H1 (cell line): ENCODE measurements around the gene CYTIP.

Source experiments
- ATF3 ChIP-seq: IDR thresholded peaks from 2 replicates; pipeline ENCODE4 v1.6.1; 2011; ENCODE audit warnings: low read depth, mild to moderate bottlenecking, low read length; ENCODE audit not compliant: insufficient read depth
- CBX5 ChIP-seq: fragments of 300-800, 300-1000 bp; sonication (generic); IDR thresholded peaks from 2 replicates; pipeline ENCODE4 v1.7.1; 2016; ENCODE audit warnings: antibody characterized with exemption, low read length, low read depth
- CHD2 ChIP-seq: IDR thresholded peaks from 2 replicates; pipeline ENCODE4 v1.6.1; 2012; ENCODE audit warnings: low read length, improper control_type of control experiment
- EZH2 ChIP-seq: fragments of 200-600 bp; sonication (generic); IDR thresholded peaks from 2 replicates; pipeline ENCODE4 v1.7.1; 2012; ENCODE audit warnings: low read depth, mild to moderate bottlenecking, moderate library complexity, low read length, inconsistent platforms; ENCODE audit not compliant: severe bottlenecking
- HDAC2 ChIP-seq, 2 experiments: fragments of 300-600 bp in 1 of 2; sonication (generic) in 1 of 2; IDR thresholded peaks; 2 replicates each; pipeline ENCODE4 v1.6.1; 2011 to 2012; ENCODE audit warnings: low read depth in 2 of 2, low read length in 2 of 2, mild to moderate bottlenecking in 2 of 2, moderate library complexity in 2 of 2, borderline replicate concordance in 1 of 2, inconsistent platforms in 1 of 2
- MAFK ChIP-seq: IDR thresholded peaks from 2 replicates; pipeline ENCODE4 v1.6.1; 2012; ENCODE audit warnings: low read depth, mild to moderate bottlenecking, improper control_type of control experiment, low read length
- NRF1 ChIP-seq: IDR thresholded peaks from 2 replicates; pipeline ENCODE4 v1.6.1; 2011; ENCODE audit warnings: mild to moderate bottlenecking, low read depth, low read length, improper control_type of control experiment
- POLR2A ChIP-seq, 2 experiments: IDR thresholded peaks; 1 replicate in 1 of 2; 2 replicates in 1 of 2; pipeline ENCODE4 v1.6.1; 2011; ENCODE audit warnings: low read depth in 2 of 2, low read length in 2 of 2, mild to moderate bottlenecking in 2 of 2; ENCODE audit errors: control extremely low read depth in 1 of 2
- POLR2AphosphoS5 ChIP-seq: IDR thresholded peaks from 2 replicates; pipeline ENCODE4 v1.6.1; 2011; ENCODE audit warnings: low read depth, low read length
- SP1 ChIP-seq: IDR thresholded peaks from 2 replicates; pipeline ENCODE4 v1.6.1; 2011; ENCODE audit warnings: low read depth, low read length
- TF ChIP-seq, protein P1 (sequence below), 3 experiments: IDR thresholded peaks; 1 replicate in 2 of 3; 2 replicates in 1 of 3; pipeline versions ENCODE4 v1.5.1 to v1.6.1; 2011; ENCODE audit warnings: low read length in 3 of 3, mild to moderate bottlenecking in 3 of 3, inconsistent platforms in 2 of 3, low read depth in 1 of 3, moderate library complexity in 1 of 3; ENCODE audit not compliant: insufficient read depth in 1 of 3; ENCODE audit errors: control extremely low read depth in 1 of 3

DNA sequence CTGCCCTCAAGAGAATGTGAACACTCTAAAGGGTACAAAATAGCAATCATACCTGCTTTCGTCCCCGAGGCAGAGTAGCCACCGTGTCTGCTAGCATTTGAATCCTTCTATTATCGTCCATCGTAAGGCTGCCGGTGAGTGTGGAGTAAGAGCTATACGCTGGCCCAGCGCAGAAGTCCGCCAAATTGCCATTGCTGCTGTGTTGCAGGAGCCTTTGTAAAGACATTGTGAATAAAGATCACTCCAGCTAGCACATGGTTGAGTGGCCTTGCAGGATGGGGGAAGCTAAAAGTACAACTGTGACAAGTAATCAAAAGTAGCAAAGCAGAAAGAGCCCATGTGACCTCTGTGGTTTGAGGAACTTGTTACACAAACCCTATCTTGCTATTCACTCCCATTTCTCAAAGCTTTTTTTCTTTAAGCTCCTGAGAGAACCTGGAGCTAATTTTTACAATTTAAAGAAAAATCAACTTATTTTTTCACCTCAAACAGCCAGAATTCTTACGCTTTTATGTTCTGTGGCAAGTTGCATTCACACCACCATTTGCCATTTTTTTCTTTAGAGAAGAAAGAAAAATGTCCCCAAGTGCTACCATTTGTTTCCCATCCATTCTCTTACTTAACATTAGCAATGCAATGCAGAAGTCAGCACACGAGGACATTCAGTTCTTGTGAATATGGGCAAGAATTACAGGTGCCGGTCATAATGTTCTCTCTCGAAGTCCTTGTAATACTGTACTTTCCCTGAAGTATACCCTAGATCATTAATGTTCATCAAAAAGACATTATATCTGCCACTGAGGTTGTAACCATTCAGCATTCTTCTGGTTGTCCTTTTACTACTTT, at the start of gene CYTIP:
- TF ChIP-seq POLR2A (IDR thresholded peaks at IDR 0.05; ENCODE audit: control extremely low read depth in 1 of 2, low read depth in 2 of 2, low read length in 2 of 2), result no peak
- TF ChIP-seq NRF1, result no peak
- TF ChIP-seq CBX5, result no peak
- no peak for TF ChIP-seq CHD2
- TF ChIP-seq SP1, result no peak
- no peak for TF ChIP-seq EZH2
- TF ChIP-seq MAFK, result no peak
- TF ChIP-seq, protein P1, sequence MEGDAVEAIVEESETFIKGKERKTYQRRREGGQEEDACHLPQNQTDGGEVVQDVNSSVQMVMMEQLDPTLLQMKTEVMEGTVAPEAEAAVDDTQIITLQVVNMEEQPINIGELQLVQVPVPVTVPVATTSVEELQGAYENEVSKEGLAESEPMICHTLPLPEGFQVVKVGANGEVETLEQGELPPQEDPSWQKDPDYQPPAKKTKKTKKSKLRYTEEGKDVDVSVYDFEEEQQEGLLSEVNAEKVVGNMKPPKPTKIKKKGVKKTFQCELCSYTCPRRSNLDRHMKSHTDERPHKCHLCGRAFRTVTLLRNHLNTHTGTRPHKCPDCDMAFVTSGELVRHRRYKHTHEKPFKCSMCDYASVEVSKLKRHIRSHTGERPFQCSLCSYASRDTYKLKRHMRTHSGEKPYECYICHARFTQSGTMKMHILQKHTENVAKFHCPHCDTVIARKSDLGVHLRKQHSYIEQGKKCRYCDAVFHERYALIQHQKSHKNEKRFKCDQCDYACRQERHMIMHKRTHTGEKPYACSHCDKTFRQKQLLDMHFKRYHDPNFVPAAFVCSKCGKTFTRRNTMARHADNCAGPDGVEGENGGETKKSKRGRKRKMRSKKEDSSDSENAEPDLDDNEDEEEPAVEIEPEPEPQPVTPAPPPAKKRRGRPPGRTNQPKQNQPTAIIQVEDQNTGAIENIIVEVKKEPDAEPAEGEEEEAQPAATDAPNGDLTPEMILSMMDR (IDR thresholded peaks at IDR 0.05; ENCODE audit: control extremely low read depth in 1 of 3, insufficient read depth in 1 of 3, low read depth in 1 of 3, low read length in 3 of 3), result no peak
- no peak for TF ChIP-seq POLR2AphosphoS5
- no peak for TF ChIP-seq HDAC2 (IDR thresholded peaks at IDR 0.05; ENCODE audit: borderline replicate concordance in 1 of 2, low read depth in 2 of 2, low read length in 2 of 2)
- TF ChIP-seq ATF3, result no peak
